SJSA1 (cell line): ENCODE results near the gene VASH2. TPM values are rescaled to one million over a fixed set of nuclear protein-coding genes. Genes with fewer than 3 reads are reported as not detected.
"Not testable (repeated sequence)": the region's sequence is repeated elsewhere in the genome, so short reads cannot be mapped to it uniquely, and the experiment has no call there.

Source experiments
- DNase-seq, 2 experiments: peaks; one replicate each; pipeline ENCODE4 v3.0.0-alpha.2; 2015 to 2020; ENCODE audit warnings: low spot score in 2 of 2, low read depth in 1 of 2
- H3K27ac ChIP-seq: fragments of 250-450 bp; sonication (Bioruptor Pico); 2 replicates; pipeline ENCODE4 v1.5.1; 2020; ENCODE audit warnings: mild to moderate bottlenecking, moderate library complexity
- H3K27me3 ChIP-seq: fragments of 250-450 bp; sonication (Bioruptor Pico); replicated peaks from 2 replicates; pipeline ENCODE4 v1.5.1; 2020; ENCODE audit warnings: mild to moderate bottlenecking, moderate library complexity
- H3K36me3 ChIP-seq: fragments of 250-450 bp; sonication (Bioruptor Pico); 2 replicates; pipeline ENCODE4 v1.5.1; 2020; ENCODE audit warnings: mild to moderate bottlenecking
- H3K4me1 ChIP-seq: fragments of 250-450 bp; sonication (Bioruptor Pico); replicated peaks from 2 replicates; pipeline ENCODE4 v1.6.1; 2021; ENCODE audit warnings: mild to moderate bottlenecking
- H3K4me3 ChIP-seq: fragments of 250-450 bp; sonication (Bioruptor Pico); 2 replicates; pipeline ENCODE4 v1.5.1; 2020; ENCODE audit warnings: mild to moderate bottlenecking
- H3K9me3 ChIP-seq: fragments of 250-450 bp; sonication (Bioruptor Pico); replicated peaks from 2 replicates; pipeline ENCODE4 v1.5.1; 2020; ENCODE audit warnings: mild to moderate bottlenecking
- total RNA-seq: library from RNA; depleted of rRNA; stranded (reverse); fragments of >200 nt; shearing (Covaris generic); gene quantifications from 2 replicates; pipeline ENCODE4 v1.2.3, GENCODE V29; 2014; rRNA removed

Gene VASH2
- 1.0 and 2.7 TPM in 2 replicates for total RNA-seq

DNA sequence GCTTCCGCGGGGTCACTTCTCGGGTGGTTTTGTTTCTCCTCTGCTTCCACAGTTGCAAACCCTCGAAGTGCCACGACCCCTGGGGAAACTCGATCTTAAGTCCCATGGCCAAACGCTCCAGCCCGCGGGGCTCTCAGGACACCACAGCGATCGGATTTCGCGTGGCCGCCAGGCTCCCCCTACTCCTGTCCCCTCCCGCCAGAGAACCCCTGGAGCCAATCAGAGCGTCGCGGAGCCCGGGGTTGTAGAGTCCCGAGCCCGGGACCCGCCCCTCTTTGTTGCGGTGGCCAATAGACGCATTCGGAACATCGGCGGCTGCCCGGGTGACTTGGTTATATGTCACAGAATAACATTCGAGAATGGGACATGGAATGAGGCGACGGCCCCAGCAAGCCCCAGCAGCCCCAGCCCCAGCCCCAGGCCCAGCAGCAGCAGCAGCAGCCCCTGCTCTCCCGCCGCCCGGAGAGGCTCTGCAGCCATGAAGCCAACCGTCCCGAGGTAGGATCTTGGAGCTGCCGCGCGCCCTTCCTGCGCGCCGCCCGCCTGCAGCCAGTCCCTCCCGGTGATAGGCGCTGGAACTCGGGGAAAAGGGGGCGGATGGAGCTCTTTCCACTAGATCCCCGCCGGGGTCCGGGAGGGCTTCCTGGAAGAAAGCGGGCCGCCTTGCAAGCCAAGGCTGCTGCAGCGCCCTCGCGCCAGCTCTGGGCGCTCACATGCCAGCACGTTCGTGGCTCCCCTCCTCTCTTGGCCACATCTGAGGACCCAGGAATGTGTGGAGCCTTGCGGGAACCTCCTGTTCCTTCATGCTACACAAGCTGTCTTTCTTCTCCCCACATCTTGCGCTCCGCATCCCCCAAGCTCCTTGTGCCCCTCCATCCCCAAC, at the start of gene VASH2:
Gene VASH2 (plus strand): TSS at position 299 of the 883 bp plus-strand sequence. CDS start 1,002 bp downstream, outside the sequence.
- Histone ChIP-seq H3K27ac (no peak within 1 kb of the TSS), H3K27me3 (no peaks in the 10 kb centered on the region)

DNA sequence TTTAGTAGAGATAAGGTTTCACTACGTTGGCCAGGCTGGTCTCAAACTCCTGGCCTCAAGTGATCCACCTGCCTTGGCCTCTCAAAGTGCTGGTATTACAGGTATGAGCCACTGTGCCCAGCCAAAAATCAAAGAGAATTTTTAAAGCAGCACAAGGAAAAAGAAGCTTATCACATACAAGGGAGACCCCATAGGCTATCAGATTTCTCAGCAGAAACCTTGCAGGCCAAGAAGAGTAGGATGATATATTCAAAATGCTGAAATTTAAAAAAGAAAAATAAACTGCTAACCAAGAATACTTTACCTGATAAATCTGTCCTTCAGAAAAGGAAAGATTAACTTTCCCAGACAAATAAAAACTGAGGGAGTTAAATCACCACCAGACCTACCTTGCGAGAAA, 49.1 kb upstream of the VASH2 start:
- no peaks in the 10 kb centered on the region for H3K27me3 ChIP-seq
- H3K9me3 ChIP-seq: no peaks in the 10 kb centered on the region
- H3K27ac ChIP-seq: no peak overlapping the region
- H3K36me3 ChIP-seq: peaks cover 23% of the 10 kb centered on the region
- H3K4me3 ChIP-seq: no peak overlapping the region
- no peaks in the 10 kb centered on the region for H3K4me1 ChIP-seq
- no peak for DNase-seq

More for the DNA sequence above, at the start of gene VASH2:
- peak within 1 kb of the TSS; percentile 43 for H3K4me3 ChIP-seq
- no peaks in the 10 kb centered on the region for H3K9me3 ChIP-seq
- H3K4me1 ChIP-seq: peaks cover 17% of the 10 kb centered on the region
- H3K36me3 ChIP-seq: no peaks in the 10 kb centered on the region
- DNase-seq: peak; percentile 71 to 86

DNA sequence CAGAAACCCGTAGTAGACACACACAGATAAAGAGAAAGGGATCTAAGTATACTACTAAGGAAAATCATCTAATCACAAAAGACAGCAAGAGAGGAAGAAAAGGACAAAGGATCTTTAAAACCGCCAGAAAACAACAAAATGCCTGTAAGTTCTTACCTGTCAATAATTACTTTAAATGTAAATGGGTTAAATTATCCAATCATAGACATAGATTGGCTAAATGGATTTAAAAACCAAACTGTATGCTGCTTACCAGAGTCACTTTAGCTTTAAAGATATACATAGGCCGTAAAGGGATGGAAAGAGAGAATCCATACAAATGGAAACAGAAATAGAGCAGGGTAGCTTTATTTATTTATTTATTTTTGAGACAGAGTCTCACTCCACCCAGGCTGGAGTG, 48.3 kb upstream of the VASH2 start:
- DNase-seq: no peak
- Histone ChIP-seq H3K4me3 (no peak overlapping the region), H3K4me1 (no peaks in the 10 kb centered on the region), H3K27me3 (no peaks in the 10 kb centered on the region), H3K27ac (no peak overlapping the region), H3K9me3 (no peaks in the 10 kb centered on the region), H3K36me3 (peaks cover 20% of the 10 kb centered on the region; the same call in 1 of the 2 replicates)

DNA sequence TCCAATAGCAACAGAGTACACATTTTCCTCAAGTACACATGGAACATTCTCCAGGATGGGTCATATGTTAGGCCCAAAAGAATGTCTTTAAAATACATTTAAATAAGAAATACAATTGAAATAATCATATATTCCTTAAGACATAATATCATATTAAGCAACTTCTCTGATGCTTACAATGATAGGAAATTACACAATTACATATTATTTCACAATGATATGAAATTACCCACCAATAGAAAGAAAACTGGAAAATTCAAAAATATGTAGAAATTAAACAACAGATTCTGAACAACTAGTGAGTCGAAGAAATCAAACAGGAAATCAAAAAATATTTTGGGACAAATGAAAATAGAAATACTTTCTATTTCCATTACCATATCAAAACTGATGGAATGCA, 46.7 kb upstream of the VASH2 start:
- Histone ChIP-seq H3K9me3 (no peaks in the 10 kb centered on the region), H3K27me3 (no peaks in the 10 kb centered on the region), H3K27ac (no peak overlapping the region), H3K4me1 (no peaks in the 10 kb centered on the region), H3K4me3 (no peak overlapping the region), H3K36me3 (peaks cover 11% of the 10 kb centered on the region; the same call in 1 of the 2 replicates)
- no peak for DNase-seq

DNA sequence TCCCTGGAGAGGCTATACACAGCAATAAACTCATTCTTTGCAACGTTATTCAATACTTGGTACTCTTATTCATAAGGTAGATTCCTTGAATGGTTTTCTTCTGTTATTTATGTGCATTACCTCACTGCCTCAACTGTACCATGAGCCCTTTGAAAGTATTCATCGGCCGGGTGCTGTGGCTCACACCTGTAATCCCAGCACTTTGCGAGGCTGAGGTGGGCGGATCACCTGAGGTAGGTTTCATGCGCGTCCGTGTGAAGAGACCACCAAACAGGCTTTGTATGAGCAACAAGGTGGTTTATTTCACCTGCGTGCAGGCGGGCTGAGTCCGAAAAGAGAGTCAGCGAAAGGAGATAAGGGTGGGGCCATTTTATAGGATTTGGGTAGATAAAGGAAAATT, 42.3 kb upstream of the VASH2 start:
- H3K4me3 ChIP-seq, DNase-seq, H3K4me1 ChIP-seq, H3K27ac ChIP-seq, H3K27me3 ChIP-seq, H3K9me3 ChIP-seq, H3K36me3 ChIP-seq: not testable (repeated sequence)

DNA sequence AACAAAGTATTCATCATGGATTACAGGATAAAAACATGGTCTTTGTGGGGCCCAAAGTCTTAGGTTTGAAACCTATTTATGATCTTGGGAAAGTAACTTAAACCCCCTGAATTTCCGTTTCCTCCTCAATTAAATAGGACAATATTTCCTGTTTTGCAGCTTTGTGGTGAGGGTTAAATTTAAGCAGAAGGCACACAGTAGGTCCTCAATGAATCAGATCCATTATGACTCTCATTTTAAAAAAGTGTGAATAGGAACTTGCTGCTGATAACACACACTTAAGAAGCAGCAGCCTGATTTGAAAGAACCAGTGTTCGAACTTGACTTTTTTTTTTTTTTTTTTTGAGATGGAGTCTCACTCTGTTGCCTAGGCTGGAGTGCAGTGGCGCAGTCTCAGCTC, 41.4 kb upstream of the VASH2 start:
- Histone ChIP-seq H3K4me3 (no peak overlapping the region), H3K27me3 (no peaks in the 10 kb centered on the region), H3K4me1 (no peaks in the 10 kb centered on the region), H3K36me3 (no peaks in the 10 kb centered on the region), H3K27ac (no peak overlapping the region), H3K9me3 (no peaks in the 10 kb centered on the region)
- no peak for DNase-seq

DNA sequence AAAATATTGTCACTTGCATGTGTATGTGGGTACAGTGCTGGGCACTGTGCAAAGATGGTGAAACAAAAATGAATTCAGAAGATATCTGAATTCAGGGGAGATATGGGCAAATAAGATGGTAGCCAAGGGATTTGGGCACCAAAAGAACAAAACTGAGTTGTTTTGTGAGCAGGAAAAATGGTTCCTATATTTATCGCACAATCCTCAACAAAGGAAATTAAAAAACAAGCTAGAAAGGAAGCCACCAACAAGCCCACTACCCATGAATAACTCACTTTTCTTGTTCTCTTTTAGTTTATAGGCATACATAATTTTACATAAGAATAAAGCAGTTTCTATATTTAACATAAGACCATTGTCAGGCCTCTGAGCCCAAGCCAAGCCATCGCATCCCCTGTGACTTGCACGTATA, 40.7 kb upstream of the VASH2 start:
- Histone ChIP-seq H3K36me3 (no peaks in the 10 kb centered on the region), H3K4me1 (no peaks in the 10 kb centered on the region), H3K4me3 (no peak overlapping the region), H3K27me3 (no peaks in the 10 kb centered on the region), H3K27ac (no peak overlapping the region), H3K9me3 (no peaks in the 10 kb centered on the region)
- DNase-seq: no peak

DNA sequence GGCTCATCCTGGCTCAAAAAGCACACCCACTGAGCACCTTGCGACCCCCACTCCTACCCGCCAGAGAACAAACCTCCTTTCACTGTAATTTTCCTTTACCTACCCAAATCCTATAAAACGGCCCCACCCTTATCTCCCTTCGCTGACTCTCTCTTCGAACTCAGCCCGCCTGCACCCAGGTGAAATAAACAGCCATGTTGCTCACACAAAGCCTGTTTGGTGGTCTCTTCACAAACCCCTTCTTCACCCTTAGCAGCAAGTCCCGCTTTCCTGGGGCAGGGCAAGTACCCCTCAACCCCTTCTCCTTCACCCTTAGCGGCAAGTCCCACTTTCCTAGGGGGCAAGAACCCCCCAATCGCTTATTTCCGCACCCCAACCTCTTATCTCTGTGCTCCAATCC, 40.1 kb upstream of the VASH2 start:
- not testable (repeated sequence) for H3K36me3 ChIP-seq, H3K27ac ChIP-seq, H3K4me1 ChIP-seq, H3K27me3 ChIP-seq, DNase-seq, H3K9me3 ChIP-seq, H3K4me3 ChIP-seq

DNA sequence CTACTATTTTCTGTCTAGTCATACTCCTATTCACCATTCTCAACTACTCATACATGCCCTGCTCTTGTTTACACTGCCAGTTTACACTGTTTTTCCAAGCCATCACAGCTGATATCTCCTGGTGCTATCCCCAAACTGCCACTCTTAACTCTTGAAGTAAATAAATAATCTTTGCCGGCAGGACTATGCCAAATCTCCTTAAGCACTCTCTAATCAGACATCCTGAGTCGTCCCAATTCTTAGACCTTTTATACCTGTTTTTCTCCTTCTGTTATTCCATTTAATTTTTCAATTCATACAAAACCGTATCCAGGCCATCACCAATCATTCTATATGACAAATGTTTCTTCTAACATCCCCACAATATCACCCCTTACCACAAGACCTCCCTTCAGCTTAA, 36.7 kb upstream of the VASH2 start:
- not testable (repeated sequence) for H3K4me3 ChIP-seq, H3K36me3 ChIP-seq, DNase-seq, H3K27me3 ChIP-seq, H3K4me1 ChIP-seq, H3K9me3 ChIP-seq, H3K27ac ChIP-seq

DNA sequence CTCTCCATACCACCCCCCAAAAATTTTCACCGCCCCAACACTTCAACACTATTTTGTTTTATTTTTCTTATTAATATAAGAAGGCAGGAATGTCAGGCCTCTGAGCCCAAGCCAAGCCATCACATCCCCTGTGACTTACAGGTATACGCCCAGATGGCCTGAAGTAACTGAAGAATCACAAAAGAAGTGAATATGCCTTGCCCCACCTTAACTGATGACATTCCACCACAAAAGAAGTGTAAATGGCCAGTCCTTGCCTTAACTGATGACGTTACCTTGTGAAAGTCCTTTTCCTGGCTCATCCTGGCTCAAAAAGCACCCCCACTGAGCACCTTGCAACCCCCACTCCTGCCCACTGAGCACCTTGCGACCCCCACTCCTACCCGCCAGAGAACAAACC, 36.2 kb upstream of the VASH2 start:
- H3K27me3 ChIP-seq, H3K27ac ChIP-seq, DNase-seq: not testable (repeated sequence)

DNA sequence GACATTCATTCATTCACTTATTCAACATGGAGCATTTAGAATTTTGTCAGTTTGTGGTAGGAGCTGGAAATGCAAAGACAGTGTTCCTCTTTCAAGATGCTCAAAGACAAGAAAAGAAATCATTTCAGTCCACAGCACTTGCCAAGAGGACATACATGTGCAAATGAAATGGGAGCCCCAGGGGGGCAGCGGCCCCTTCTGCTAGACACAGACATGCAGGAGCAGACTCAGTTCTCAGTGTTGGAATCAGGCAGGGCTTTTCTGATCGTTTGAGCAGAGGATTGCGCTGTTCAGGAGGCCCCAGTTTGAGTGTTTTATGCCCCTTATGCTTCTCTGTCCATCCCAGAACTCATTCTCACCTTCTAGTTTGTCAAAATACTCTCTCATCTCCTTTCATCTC, 35.6 kb upstream of the VASH2 start:
- Histone ChIP-seq H3K36me3 (no peaks in the 10 kb centered on the region), H3K4me3 (no peak overlapping the region), H3K27ac (no peak overlapping the region), H3K4me1 (no peaks in the 10 kb centered on the region), H3K9me3 (no peaks in the 10 kb centered on the region), H3K27me3 (no peaks in the 10 kb centered on the region)
- no peak for DNase-seq

More for the DNA sequence above, 36.2 kb upstream of the VASH2 start:
- not testable (repeated sequence) for H3K36me3 ChIP-seq, H3K4me3 ChIP-seq, H3K9me3 ChIP-seq, H3K4me1 ChIP-seq

DNA sequence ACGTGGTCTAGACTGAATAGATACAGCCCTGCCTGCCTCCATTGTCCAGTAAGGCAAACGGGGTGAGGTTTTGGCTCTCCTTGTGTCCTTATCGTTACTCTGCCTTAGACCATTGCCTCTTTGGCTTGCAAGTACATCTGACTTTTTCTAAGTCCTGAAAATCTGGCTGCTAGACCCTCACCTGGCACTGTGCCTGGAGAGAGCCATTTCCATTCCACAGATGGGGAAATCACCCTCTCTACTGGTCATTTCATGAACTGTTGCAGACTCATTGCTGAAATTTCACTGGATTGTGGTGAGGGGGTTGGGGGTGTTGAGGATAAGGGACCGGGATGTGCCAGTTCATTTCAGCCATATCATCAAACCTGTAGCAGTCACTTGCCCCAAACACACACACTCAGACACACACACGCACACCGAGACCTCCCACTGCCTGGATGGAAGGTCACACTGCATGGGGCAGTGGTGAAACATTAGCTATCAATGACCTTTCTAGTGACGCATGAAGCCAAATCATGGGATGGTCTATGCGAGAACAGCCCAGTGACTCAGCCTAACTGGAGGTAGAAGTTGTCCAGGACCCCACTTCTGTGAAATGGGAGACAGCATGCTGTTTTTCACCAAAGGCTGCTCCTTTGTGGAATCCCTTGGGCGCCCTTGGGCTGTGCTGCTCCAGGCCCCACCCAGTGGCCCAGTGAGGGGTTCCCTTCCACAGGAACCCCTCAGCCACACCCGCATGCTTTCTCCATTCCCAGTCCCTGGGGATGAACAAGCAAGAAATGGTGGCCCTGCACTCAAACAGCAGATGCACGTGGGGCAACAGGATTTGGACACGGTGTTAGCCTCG, 34.9 kb upstream of the VASH2 start:
- no peak for DNase-seq
- H3K27me3 ChIP-seq: no peaks in the 10 kb centered on the region
- no peak overlapping the region for H3K4me3 ChIP-seq
- H3K36me3 ChIP-seq: no peaks in the 10 kb centered on the region
- H3K9me3 ChIP-seq: no peaks in the 10 kb centered on the region
- H3K4me1 ChIP-seq: no peaks in the 10 kb centered on the region
- no peak overlapping the region for H3K27ac ChIP-seq

DNA sequence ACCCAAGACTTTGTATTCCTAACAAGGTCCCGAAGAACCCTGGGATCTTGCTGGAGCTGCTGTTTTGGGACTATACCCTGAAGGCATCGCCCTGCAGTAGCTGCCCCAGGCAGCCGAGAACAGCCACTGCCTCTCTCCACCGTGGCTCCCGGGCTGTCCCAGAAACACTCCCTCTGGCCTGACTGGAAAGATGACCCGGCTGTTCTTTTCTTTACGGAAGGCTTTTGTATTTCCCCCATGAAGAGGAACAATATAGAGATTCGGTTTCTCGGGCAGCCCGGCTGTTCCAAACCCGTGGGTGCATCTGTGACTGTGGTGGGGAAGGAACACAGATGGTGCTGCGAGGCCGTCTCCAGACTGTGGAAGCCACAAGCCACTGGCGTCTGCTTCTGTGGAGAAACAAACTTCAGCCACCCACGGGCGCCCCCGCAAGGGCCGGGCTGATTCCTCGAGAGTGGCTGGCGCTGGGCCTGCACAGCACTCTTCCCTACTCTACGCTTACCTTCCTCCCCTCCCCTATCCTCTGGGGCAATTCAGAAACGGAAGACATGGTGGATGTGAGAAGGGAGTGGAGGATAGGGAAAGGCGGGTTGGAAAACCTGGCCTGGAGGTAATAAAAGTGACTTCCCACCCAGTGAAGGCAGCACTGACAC, 33.7 kb upstream of the VASH2 start:
- Histone ChIP-seq H3K4me3 (no peak overlapping the region), H3K9me3 (no peaks in the 10 kb centered on the region), H3K27ac (no peak overlapping the region), H3K36me3 (no peaks in the 10 kb centered on the region), H3K27me3 (no peaks in the 10 kb centered on the region), H3K4me1 (no peaks in the 10 kb centered on the region)
- DNase-seq: no peak

DNA sequence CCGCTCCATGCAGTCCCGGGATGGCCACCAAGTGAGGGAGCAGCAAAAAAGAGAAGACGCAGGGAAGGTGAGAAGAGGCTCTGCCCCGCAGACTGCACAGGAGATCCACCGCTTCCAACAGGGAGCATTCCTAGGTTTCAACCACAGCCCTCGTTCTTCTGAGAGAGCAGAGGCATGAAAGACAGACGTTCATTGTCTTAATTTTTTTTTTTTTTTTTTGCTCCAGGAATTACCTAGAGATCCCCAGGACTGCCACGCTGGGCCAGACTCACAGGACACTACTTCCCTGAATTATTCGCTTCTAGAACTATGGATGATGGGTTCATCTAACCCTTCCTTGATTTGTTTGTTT, 33.2 kb upstream of the VASH2 start:
- H3K36me3 ChIP-seq: no peaks in the 10 kb centered on the region
- H3K9me3 ChIP-seq: no peaks in the 10 kb centered on the region
- no peak overlapping the region for H3K27ac ChIP-seq
- H3K4me1 ChIP-seq: no peaks in the 10 kb centered on the region
- no peak overlapping the region for H3K4me3 ChIP-seq
- DNase-seq: no peak
- no peaks in the 10 kb centered on the region for H3K27me3 ChIP-seq
